IMR-90 (cell line): ENCODE data around the gene SLC25A38. TPM values are rescaled to one million over a fixed set of nuclear protein-coding genes. Genes with fewer than 3 reads are reported as not detected.

Source experiments
- ATAC-seq: fragments of 200-7000 bp; cut with Tn5 transposase; 2 replicates; pipeline ENCODE4 v1.9.1; 2020; ENCODE audit warnings: low read depth, mild to moderate bottlenecking, moderate library complexity
- BruUV-seq: library from RNA; stranded (reverse); fragments of 400-500 nt; replicated peaks from 2 replicates; lab custom pipeline; 2021; lab: Mats Ljungman, UMichigan
- CTCF ChIA-PET: fragments of 300-600 bp; formaldehyde crosslinking; extraction: SDS; loops from one replicate; lab custom pipeline; 2021; ENCODE audit warnings: antibody characterized with exemption; lab: Yijun Ruan, JAX
- POLR2A ChIA-PET: fragments of 300-600 bp; sonication (Branson Sonifier 250); formaldehyde crosslinking; loops from one replicate; lab custom pipeline; 2022; ENCODE audit warnings: antibody characterized with exemption; ENCODE audit not compliant: unreplicated experiment; lab: Charles Lee
- DNase-seq: peaks from one replicate; pipeline ENCODE4 v3.0.0; 2013
- H2AFZ ChIP-seq: replicated peaks from 2 replicates; pipeline ENCODE3; 2013; ENCODE audit warnings: low read length, mild to moderate bottlenecking; ENCODE audit not compliant: poor library complexity
- H2AK5ac ChIP-seq: 2 replicates; pipeline ENCODE4 v1.6.1; 2013; ENCODE audit warnings: low read depth, low read length, inconsistent platforms
- H2AK9ac ChIP-seq: replicated peaks from 2 replicates; pipeline ENCODE3; 2013; ENCODE audit warnings: mild to moderate bottlenecking, low read depth, low read length, moderate library complexity; ENCODE audit not compliant: poor library complexity
- H2BK120ac ChIP-seq: 2 replicates; pipeline ENCODE4 v1.6.1; 2013; ENCODE audit warnings: low read depth, low read length, inconsistent platforms
- H2BK15ac ChIP-seq: 3 replicates; pipeline ENCODE4 v1.6.1; 2013; ENCODE audit warnings: low read depth, low read length, inconsistent platforms
- H2BK20ac ChIP-seq: 2 replicates; pipeline ENCODE4 v1.6.1; 2013; ENCODE audit warnings: low read depth, mild to moderate bottlenecking, inconsistent platforms, low read length, moderate library complexity
- H2BK5ac ChIP-seq: 2 replicates; pipeline ENCODE4 v1.6.1; 2013; ENCODE audit warnings: mild to moderate bottlenecking, low read depth, low read length, inconsistent platforms; ENCODE audit not compliant: poor library complexity, severe bottlenecking
- H3K14ac ChIP-seq: replicated peaks from 2 replicates; pipeline ENCODE4 v1.6.1; 2013; ENCODE audit warnings: low read depth, low read length, inconsistent platforms
- H3K18ac ChIP-seq: 2 replicates; pipeline ENCODE4 v1.6.1; 2013; ENCODE audit warnings: low read depth, low read length, control low read depth
- H3K23ac ChIP-seq: 2 replicates; pipeline ENCODE4 v1.6.1; 2013; ENCODE audit warnings: low read depth, low read length, inconsistent platforms
- H3K27ac ChIP-seq: 2 replicates; pipeline ENCODE4 v1.5.1; 2013; ENCODE audit warnings: mild to moderate bottlenecking, control low read depth, low read length; ENCODE audit not compliant: insufficient read depth
- H3K27me3 ChIP-seq: 2 replicates; pipeline ENCODE4 v1.6.1; 2013; ENCODE audit warnings: low read length; ENCODE audit not compliant: control insufficient read depth, insufficient read depth
- H3K36me3 ChIP-seq: 2 replicates; pipeline ENCODE4 v1.6.1; 2013; ENCODE audit warnings: low read length, mixed read lengths; ENCODE audit not compliant: control insufficient read depth, insufficient read depth
- H3K4ac ChIP-seq: 2 replicates; pipeline ENCODE4 v1.6.1; 2013; ENCODE audit warnings: low read depth, low read length, inconsistent platforms
- H3K4me1 ChIP-seq: 2 replicates; pipeline ENCODE4 v1.6.1; 2013; ENCODE audit warnings: low read length, mixed read lengths; ENCODE audit not compliant: control insufficient read depth, insufficient read depth
- H3K4me2 ChIP-seq: 2 replicates; pipeline ENCODE4 v1.6.1; 2013; ENCODE audit warnings: low read depth, mild to moderate bottlenecking, control low read depth, low read length, moderate library complexity
- H3K4me3 ChIP-seq: 2 replicates; pipeline ENCODE4 v1.5.1; 2013; ENCODE audit warnings: low read depth, mild to moderate bottlenecking, control low read depth, low read length, moderate library complexity; ENCODE audit not compliant: insufficient read depth
- H3K56ac ChIP-seq: 2 replicates; pipeline ENCODE4 v1.6.1; 2013; ENCODE audit warnings: low read length, inconsistent platforms; ENCODE audit not compliant: insufficient read depth; ENCODE audit errors: extremely low read depth
- H3K79me1 ChIP-seq, 2 experiments: 2 replicates each; pipeline ENCODE4 v1.6.1; 2013; ENCODE audit warnings: low read length in 2 of 2, inconsistent platforms in 1 of 2, low read depth in 1 of 2
- H3K9ac ChIP-seq: 2 replicates; pipeline ENCODE4 v1.6.1; 2013; ENCODE audit warnings: low read depth, low read length, control low read depth
- H3K9me1 ChIP-seq: 2 replicates; pipeline ENCODE4 v1.6.1; 2013; ENCODE audit warnings: low read length, inconsistent platforms; ENCODE audit not compliant: insufficient read depth
- H3K9me3 ChIP-seq: 2 replicates; pipeline ENCODE4 v1.6.1; 2013; ENCODE audit warnings: low read length; ENCODE audit not compliant: control insufficient read depth, insufficient read depth
- H4K20me1 ChIP-seq: 2 replicates; pipeline ENCODE4 v1.6.1; 2013; ENCODE audit warnings: low read length, inconsistent platforms; ENCODE audit not compliant: insufficient read depth
- H4K5ac ChIP-seq: 2 replicates; pipeline ENCODE4 v1.6.1; 2013; ENCODE audit warnings: mild to moderate bottlenecking, low read depth, low read length, control low read depth
- H4K8ac ChIP-seq, 2 experiments: 2 replicates each; pipeline ENCODE4 v1.6.1; 2013; ENCODE audit warnings: low read depth in 2 of 2, low read length in 2 of 2, control low read depth in 1 of 2, inconsistent platforms in 1 of 2
- H4K91ac ChIP-seq: 2 replicates; pipeline ENCODE4 v1.6.1; 2013; ENCODE audit warnings: low read depth, low read length, inconsistent platforms; ENCODE audit not compliant: insufficient read depth
- CHD1 ChIP-seq: IDR thresholded peaks from 2 replicates; pipeline ENCODE4 v1.6.1; 2012; ENCODE audit warnings: low read depth, low read length, improper control_type of control experiment
- WGBS, 2 experiments: methylation state at CpG; one replicate each; pipeline versions ENCODE4 v1.1.5 to v1.1.7; 2013; ENCODE audit warnings: missing lambda C conversion rate in 2 of 2; ENCODE audit not compliant: insufficient read length in 1 of 2; ENCODE audit errors: extremely low coverage in 2 of 2; 5-methylcytosine and 5-hydroxymethylcytosine counted together
- dilution Hi-C: fragments of 300-500 bp; cut with HindIII; formaldehyde crosslinking; loops from one replicate; pipeline ENCODE4 v1.14.3; 2018; ENCODE audit warnings: low sequenced_read_pairs; ENCODE audit not compliant: unreplicated experiment
- in situ Hi-C: fragments of 300-500 bp; cut with MboI; formaldehyde crosslinking; loops from 3 replicates; pipeline ENCODE4 v1.14.3; 2019; ENCODE audit warnings: low sequenced_read_pairs, inconsistent platforms, mixed read lengths
- intact Hi-C: fragments of 100-400 bp; cut with micrococcal nuclease; formaldehyde crosslinking; loops from 2 replicates; pipeline ENCODE4 v1.10.0; 2022
- polyA plus RNA-seq, 3 experiments: library from polyadenylated mRNA; depleted of rRNA; stranded (reverse); fragments of >200 nt; gene quantifications; 2 replicates each; pipeline ENCODE4 v1.2.3, GENCODE V29; 2012; ENCODE audit warnings: low replicate concordance in 1 of 3
- total RNA-seq: library from RNA; depleted of rRNA; stranded (reverse); fragments of >200 nt; gene quantifications from 2 replicates; pipeline ENCODE4 v1.2.3, GENCODE V29; 2012

The SLC25A38 gene
- total and polyA plus RNA-seq, 2 of the 4 experiments (the other 2 are of a cell fraction): 17.4 to 22.6 TPM

GRCh38 chr3:39426312-39426711 is 43.1 kb downstream of the SLC25A38 start:
- Histone ChIP-seq H2BK5ac (no peak overlapping the region), H3K9ac (no peak overlapping the region), H2BK20ac (no peak overlapping the region), H2AK5ac (no peak overlapping the region), H3K4ac (no peak overlapping the region), H3K9me3 (no peaks in the 10 kb centered on the region), H2AK9ac (no peak overlapping the region), H3K9me1 (no peaks in the 10 kb centered on the region), H4K8ac (no peak overlapping the region), H2BK15ac (no peak overlapping the region), H2AFZ (no peak overlapping the region), H3K14ac (no peak overlapping the region), H3K23ac (no peak overlapping the region), H3K18ac (no peak overlapping the region), H3K4me1 (no peaks in the 10 kb centered on the region), H4K20me1 (no peaks in the 10 kb centered on the region), H2BK120ac (no peak overlapping the region), H3K27me3 (no peaks in the 10 kb centered on the region), H3K4me3 (no peak overlapping the region), H3K27ac (no peak overlapping the region), H3K56ac (no peak overlapping the region), H4K91ac (no peak overlapping the region), H4K5ac (no peak overlapping the region), H3K36me3 (no peaks in the 10 kb centered on the region), H3K79me1 (no peaks in the 10 kb centered on the region), H3K4me2 (no peak overlapping the region)
- DNase-seq: no peak
- in situ Hi-C loops: no loop called here
- intact Hi-C loops: no loop called here
- CTCF ChIA-PET: no interaction called here
- dilution Hi-C loops: no loop called here
- POLR2A ChIA-PET: no interaction called here
- BruUV-seq: no TSS peak
- no peak for TF ChIP-seq CHD1
- no CpG with 5 or more reads among the region's 1 CpG for WGBS, 2 experiments
- ATAC-seq: no peak
